Right cardiac atrium (tissue), 5 donors: ENCODE measurements around the gene PMEPA1. TPM values are rescaled to one million over a fixed set of nuclear protein-coding genes. Genes with fewer than 3 reads are reported as not detected.

Source experiments
- ATAC-seq, 2 donors: fragments of 200-7000 bp; cut with Tn5 transposase; one replicate each; pipeline versions ENCODE4 v1.8.0 to v1.9.1; 2020; ENCODE audit warnings: moderate library complexity in 2 of 2, mild to moderate bottlenecking in 1 of 2
- DNase-seq, 3 donors: peaks; one replicate each; pipeline ENCODE4 v3.0.0-alpha.2; 2020
- H3K27ac ChIP-seq: one replicate; pipeline ENCODE4 v1.5.1; 2013; ENCODE audit warnings: mild to moderate bottlenecking, low read length, control low read depth, moderate library complexity
- H3K27me3 ChIP-seq: one replicate; pipeline ENCODE4 v1.6.1; 2013; ENCODE audit not compliant: control insufficient read depth, insufficient read depth
- H3K4me1 ChIP-seq: one replicate; pipeline ENCODE4 v1.6.1; 2013; ENCODE audit warnings: low read length; ENCODE audit not compliant: control insufficient read depth, insufficient read depth
- H3K4me3 ChIP-seq: one replicate; pipeline ENCODE4 v1.5.1; 2013; ENCODE audit warnings: low read length, control low read depth
- H3K9me3 ChIP-seq: one replicate; pipeline ENCODE4 v1.6.1; 2013; ENCODE audit warnings: low read length; ENCODE audit not compliant: control insufficient read depth
- WGBS: extraction: QIAGEN DNeasy Blood & Tissue Kit; methylation state at CpG from one replicate; pipeline ENCODE4 v1.1.7; 2013; 5-methylcytosine and 5-hydroxymethylcytosine counted together
- intact Hi-C, 4 donors: fragments of 100-400 bp; cut with DNase I; formaldehyde crosslinking; loops; one replicate each; pipeline versions ENCODE4 v1.11.0 to v1.14.0; 2022 to 2023
- polyA plus RNA-seq: library from polyadenylated mRNA; stranded (reverse); fragments of 200-250 nt; gene quantifications from one replicate; pipeline ENCODE4 v1.2.3, GENCODE V29; 2013
- total RNA-seq, 4 donors: library from RNA; stranded (reverse); fragmentation: NEBNext Ultra II Directional; extraction: Animal tissue kit (Norgen Biotek cat#: 25700); gene quantifications; one replicate each; pipeline ENCODE4 v1.2.1, GENCODE V29; 2021
- donor health status: healthy with polysubstance abuse.
- donor health status: DM: no; HTN: yes; CAD: no.
- donor health status: DM: no; HTN: no; CAD: no.
- donor health status: DM: no; HTN: yes; CAD: no; lungs with severe emphysema.
- donor health status: DM: yes; HTN: yes; CAD: no.

PMEPA1 gene
- total and polyA plus RNA-seq, 5 donors: 17.3 to 82.0 (median 37.5) TPM

DNA sequence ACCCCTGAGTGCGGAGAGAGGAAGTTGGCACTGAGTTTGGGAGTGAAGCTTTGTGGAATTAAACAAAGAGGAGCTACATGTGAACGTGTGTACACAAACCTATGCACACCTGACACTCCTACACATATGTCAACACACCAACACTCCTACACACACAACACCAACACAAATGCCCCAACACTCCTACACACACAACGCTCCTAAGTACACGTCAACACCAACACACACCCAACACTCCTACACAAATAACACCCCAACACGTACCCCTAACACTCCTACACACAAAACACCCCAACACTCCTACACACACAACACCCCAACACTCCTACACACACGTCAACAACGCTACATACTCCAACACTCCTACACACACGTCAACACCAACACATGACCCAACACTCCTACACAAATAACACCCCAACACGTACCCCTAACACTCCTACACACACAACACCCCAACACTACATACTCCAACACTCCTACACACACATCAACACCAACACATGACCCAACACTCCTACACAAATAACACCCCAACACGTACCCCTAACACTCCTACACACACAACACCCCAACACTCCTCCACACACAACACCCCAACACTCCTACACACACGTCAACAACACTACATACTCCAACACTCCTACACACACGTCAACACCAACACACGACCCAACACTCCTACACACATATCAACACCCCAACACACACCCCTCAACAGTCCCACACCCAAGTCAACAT lies 49.5 kb downstream of the PMEPA1 start:
- Histone ChIP-seq H3K27me3 (no peaks in the 10 kb centered on the region), H3K27ac (no peak overlapping the region), H3K4me3 (no peak overlapping the region), H3K4me1 (no peaks in the 10 kb centered on the region), H3K9me3 (no peaks in the 10 kb centered on the region)
- ATAC-seq (no peak), DNase-seq (no peak)
- intact Hi-C loops: no loop called here
- WGBS: 89% methylated on average over 13 of the region's 13 CpGs

GRCh38 chr20:57659517-57660180 lies 50.2 kb downstream of the PMEPA1 start:
- 88% methylated on average over 24 of the region's 24 CpGs for WGBS
- no peak overlapping the region for H3K27ac ChIP-seq
- H3K4me1 ChIP-seq: no peaks in the 10 kb centered on the region
- no peaks in the 10 kb centered on the region for H3K9me3 ChIP-seq
- DNase-seq: peak; percentile 8 to 37 (median 22)
- no peak for ATAC-seq
- intact Hi-C loops: loop anchor here in 2 of 4 donors (10.0 kb wide), 4 partner anchors 45 to 525 kb away; no protein-coding TSS in a partner anchor
- no peak overlapping the region for H3K4me3 ChIP-seq
- H3K27me3 ChIP-seq: no peaks in the 10 kb centered on the region

- intact Hi-C loops: loop anchor here in 2 of 4 donors (10.0 kb wide), 4 partner anchors 46 to 526 kb away; no protein-coding TSS in a partner anchor
- DNase-seq: peak in 2 of 3 donors; percentile 14 to 47
- H3K4me1 ChIP-seq: no peaks in the 10 kb centered on the region
Observed at GRCh38 chr20:57658833-57659516, 50.8 kb downstream of the PMEPA1 start.

DNA sequence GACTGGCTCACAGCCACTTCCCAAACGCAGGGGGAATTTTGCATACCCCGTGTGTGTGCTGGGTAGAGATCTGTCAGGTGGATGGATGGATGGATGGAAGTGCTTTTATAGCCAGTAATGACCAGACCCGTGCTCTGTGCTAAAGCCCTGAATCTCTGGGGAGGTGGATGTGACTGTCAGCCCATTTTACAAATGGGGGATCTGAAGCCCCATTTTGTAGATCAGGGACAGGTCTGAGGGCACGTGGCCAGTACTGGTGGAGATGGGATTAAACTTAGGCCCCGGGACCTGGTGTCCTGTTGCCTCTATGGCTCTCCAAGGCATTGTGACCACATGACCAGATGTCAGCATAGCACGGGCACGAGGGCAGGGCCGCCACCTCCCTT lies 51.4 kb downstream of the PMEPA1 start:
- H3K9me3 ChIP-seq: no peaks in the 10 kb centered on the region
- intact Hi-C loops: loop anchor here in 2 of 4 donors (10.0 kb wide), 4 partner anchors 46 to 526 kb away; no protein-coding TSS in a partner anchor
- 84% methylated on average over 8 of the region's 8 CpGs for WGBS
- no peaks in the 10 kb centered on the region for H3K27me3 ChIP-seq
- DNase-seq: no peak
- H3K27ac ChIP-seq: no peak overlapping the region
- H3K4me1 ChIP-seq: no peaks in the 10 kb centered on the region
- no peak for ATAC-seq
- no peak overlapping the region for H3K4me3 ChIP-seq

More at GRCh38 chr20:57658833-57659516, 50.8 kb downstream of the PMEPA1 start:
- no peak for ATAC-seq
- no peak overlapping the region for H3K27ac ChIP-seq
- no peaks in the 10 kb centered on the region for H3K9me3 ChIP-seq
- WGBS: 84% methylated on average over 25 of the region's 25 CpGs
- H3K4me3 ChIP-seq: no peak overlapping the region
- no peaks in the 10 kb centered on the region for H3K27me3 ChIP-seq

- DNase-seq (peak; percentile 56 to 75 (median 71)), ATAC-seq (peak; percentile 59 to 73)
- no peaks in the 10 kb centered on the region for H3K9me3 ChIP-seq
- intact Hi-C loops: loop anchor here in 2 of 4 donors (10.0 kb wide), 4 partner anchors 47 to 527 kb away; no protein-coding TSS in a partner anchor
- no peak overlapping the region for H3K27ac ChIP-seq
- H3K27me3 ChIP-seq: no peaks in the 10 kb centered on the region
- no peak overlapping the region for H3K4me3 ChIP-seq
- H3K4me1 ChIP-seq: no peaks in the 10 kb centered on the region
- WGBS: 74% methylated on average over 36 of the region's 36 CpGs
Observed at GRCh38 chr20:57657535-57658446, 52.0 kb downstream of the PMEPA1 start.

- H3K4me3 ChIP-seq: no peak overlapping the region
- 92% methylated on average over 20 of the region's 20 CpGs for WGBS
- intact Hi-C loops: loop anchor here in 2 of 4 donors (10.0 kb wide), 4 partner anchors 48 to 528 kb away; no protein-coding TSS in a partner anchor
- no peak overlapping the region for H3K27ac ChIP-seq
- H3K9me3 ChIP-seq: no peaks in the 10 kb centered on the region
- DNase-seq (peak; percentile 1 to 45 (median 36)), ATAC-seq (no peak)
- H3K27me3 ChIP-seq: no peaks in the 10 kb centered on the region
- no peaks in the 10 kb centered on the region for H3K4me1 ChIP-seq
Observed at GRCh38 chr20:57656821-57657534, 52.8 kb downstream of the PMEPA1 start.

- WGBS: 89% methylated on average over 15 of the region's 15 CpGs
- Histone ChIP-seq H3K27me3 (no peaks in the 10 kb centered on the region), H3K4me3 (no peak overlapping the region), H3K9me3 (no peaks in the 10 kb centered on the region), H3K27ac (no peak overlapping the region), H3K4me1 (no peaks in the 10 kb centered on the region)
- DNase-seq (peak in 2 of 3 donors; percentile 7 to 30), ATAC-seq (no peak)
- intact Hi-C loops: loop anchor here in 2 of 4 donors (10.0 kb wide), 4 partner anchors 48 to 528 kb away; no protein-coding TSS in a partner anchor
Observed at GRCh38 chr20:57656252-57656820, 53.5 kb downstream of the PMEPA1 start.

- WGBS: 81% methylated on average over 11 of the region's 11 CpGs
Observed at GRCh38 chr20:57655809-57656155, 54.0 kb downstream of the PMEPA1 start.

DNA sequence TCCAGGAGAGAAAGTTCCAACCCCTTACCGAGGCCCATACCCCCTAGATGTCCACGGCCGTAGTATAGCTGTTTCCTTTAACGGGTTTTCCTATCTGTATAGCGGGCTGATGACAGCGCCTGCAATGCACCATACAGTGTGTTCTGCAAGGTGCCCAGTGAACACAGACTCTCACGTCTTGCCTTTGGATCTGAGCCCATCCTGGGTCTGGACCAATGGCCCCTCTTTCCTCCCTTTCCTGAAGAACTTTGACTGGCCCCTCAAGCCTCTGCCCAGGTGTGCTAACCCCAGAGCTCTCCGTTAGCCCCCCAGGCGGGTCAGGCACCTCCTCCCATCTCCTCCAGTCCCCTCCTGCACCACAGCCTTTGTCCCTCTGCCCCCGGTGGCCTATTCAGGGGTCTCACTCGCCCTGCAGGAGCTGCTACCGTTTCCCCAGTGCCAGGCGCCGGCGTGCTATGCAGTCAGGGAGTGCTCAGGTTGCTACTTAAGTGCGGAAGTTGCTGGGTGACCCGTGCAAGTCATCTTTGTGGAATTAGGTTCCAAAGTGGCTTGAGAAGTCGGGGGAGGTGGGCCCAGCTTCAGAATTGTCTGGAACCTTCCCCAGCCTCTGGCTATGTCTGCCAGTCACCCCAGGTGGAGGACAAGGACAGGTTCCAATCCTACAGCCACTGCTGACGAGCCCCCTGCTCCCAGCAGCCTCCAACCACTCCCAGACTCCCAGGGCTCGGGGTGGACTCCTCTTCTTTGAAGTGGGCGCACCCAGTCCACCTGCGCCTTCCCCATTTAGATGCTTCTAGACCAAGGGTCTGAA lies 54.6 kb downstream of the PMEPA1 start:
- H3K27ac ChIP-seq: no peak overlapping the region
- intact Hi-C loops: loop anchor here (2.0 to 10.0 kb wide), 7 partner anchors 50 to 530 kb away; no protein-coding TSS in a partner anchor
- DNase-seq (peak in 1 of 3 donors; percentile 9), ATAC-seq (no peak)
- no peaks in the 10 kb centered on the region for H3K4me1 ChIP-seq
- H3K27me3 ChIP-seq: no peaks in the 10 kb centered on the region
- 89% methylated on average over 22 of the region's 22 CpGs for WGBS
- H3K4me3 ChIP-seq: no peak overlapping the region
- H3K9me3 ChIP-seq: no peaks in the 10 kb centered on the region

More at GRCh38 chr20:57655809-57656155, 54.0 kb downstream of the PMEPA1 start:
- DNase-seq (peak in 1 of 3 donors; percentile 1), ATAC-seq (no peak)
- H3K4me3 ChIP-seq: no peak overlapping the region
- no peaks in the 10 kb centered on the region for H3K27me3 ChIP-seq
- H3K27ac ChIP-seq: no peak overlapping the region
- no peaks in the 10 kb centered on the region for H3K4me1 ChIP-seq
- no peaks in the 10 kb centered on the region for H3K9me3 ChIP-seq
- intact Hi-C loops: loop anchor here (2.0 to 10.0 kb wide), 6 partner anchors 49 to 529 kb away; no protein-coding TSS in a partner anchor
